Measurements from ENCODE around the gene FOXRED2.
"Not testable (repeated sequence)": the region's sequence is repeated elsewhere in the genome, so short reads cannot be mapped to it uniquely, and the experiment has no call there.

FOXRED2 gene

GRCh38 chr22:36532466-36532865 is 25.6 kb upstream of the FOXRED2 start:
- Histone ChIP-seq H3K27me3 (ENCODE audit: insufficient read depth, insufficient read length) (no peaks in the 10 kb centered on the region), H3K36me3 (ENCODE audit: insufficient read depth, insufficient read length, low read length) (peaks cover 4% of the 10 kb centered on the region), H3K4me1 (ENCODE audit: insufficient read depth, insufficient read length) (peaks cover 5% of the 10 kb centered on the region), H3K4me3 (ENCODE audit: insufficient read length, low read depth) (no peak overlapping the region), H3K9me3 (ENCODE audit: insufficient read depth, low read length) (peaks cover 6% of the 10 kb centered on the region; the same call in 1 of the 2 replicates), H3K9ac (ENCODE audit: insufficient read length, low read depth) (no peak overlapping the region)
- TF ChIP-seq ZNF274 (IDR thresholded peaks at IDR 0.05; ENCODE audit: low read depth, low read length) (no peak), SUZ12 (IDR thresholded peaks at IDR 0.05; ENCODE audit: extremely low read depth, insufficient read depth, insufficient read length) (no peak), YY1 (IDR thresholded peaks at IDR 0.05; ENCODE audit: insufficient read depth, insufficient read length) (no peak)
- no peak for DNase-seq (ENCODE audit: low read depth, low spot score)

- TF ChIP-seq SUZ12 (IDR thresholded peaks at IDR 0.05; ENCODE audit: extremely low read depth, insufficient read depth, insufficient read length): no peak
- peak; percentile 16 for TF ChIP-seq YY1 (IDR thresholded peaks at IDR 0.05; ENCODE audit: insufficient read depth, insufficient read length)
- H3K4me1 ChIP-seq (ENCODE audit: insufficient read depth, insufficient read length): no peaks in the 10 kb centered on the region
Observed at GRCh38 chr22:36528795-36529751, 22.2 kb upstream of the FOXRED2 start, which contains the start of gene EIF3D. EIF3D (minus strand) TSS chr22:36529166; CDS start chr22:36526121, 3,045 bp downstream.

GRCh38 chr22:36528341-36528740 is 21.5 kb upstream of the FOXRED2 start:
- Histone ChIP-seq H3K36me3 (ENCODE audit: insufficient read depth, insufficient read length, low read length) (peaks cover 45% of the 10 kb centered on the region), H3K4me3 (ENCODE audit: insufficient read length, low read depth) (peak overlapping the region; percentile 90), H3K9me3 (ENCODE audit: insufficient read depth, low read length) (no peaks in the 10 kb centered on the region), H3K4me1 (ENCODE audit: insufficient read depth, insufficient read length) (no peaks in the 10 kb centered on the region), H3K27me3 (ENCODE audit: insufficient read depth, insufficient read length) (no peaks in the 10 kb centered on the region), H3K9ac (ENCODE audit: insufficient read length, low read depth) (peak overlapping the region; percentile 88)
- TF ChIP-seq SUZ12 (IDR thresholded peaks at IDR 0.05; ENCODE audit: extremely low read depth, insufficient read depth, insufficient read length) (no peak), YY1 (IDR thresholded peaks at IDR 0.05; ENCODE audit: insufficient read depth, insufficient read length) (no peak), ZNF274 (IDR thresholded peaks at IDR 0.05; ENCODE audit: low read depth, low read length) (no peak)
- no peak for DNase-seq (ENCODE audit: low read depth, low spot score)

More at GRCh38 chr22:36528795-36529751, 22.2 kb upstream of the FOXRED2 start, which contains the start of gene EIF3D:
- Histone ChIP-seq H3K36me3 (ENCODE audit: insufficient read depth, insufficient read length, low read length) (peaks cover 37% of the 10 kb centered on the region), H3K4me3 (ENCODE audit: insufficient read length, low read depth) (peak within 1 kb of the TSS; percentile 90), H3K9ac (ENCODE audit: insufficient read length, low read depth) (peak within 1 kb of the TSS; percentile 88), H3K9me3 (ENCODE audit: insufficient read depth, low read length) (no peaks in the 10 kb centered on the region), H3K27me3 (ENCODE audit: insufficient read depth, insufficient read length) (no peaks in the 10 kb centered on the region)
- peak; percentile 96 for DNase-seq (ENCODE audit: low read depth, low spot score)

GRCh38 chr22:36522662-36523061 is 15.8 kb upstream of the FOXRED2 start:
- Histone ChIP-seq H3K4me1 (ENCODE audit: insufficient read depth, insufficient read length) (no peaks in the 10 kb centered on the region), H3K36me3 (ENCODE audit: insufficient read depth, insufficient read length, low read length) (peaks cover 89% of the 10 kb centered on the region), H3K4me3 (ENCODE audit: insufficient read length, low read depth) (no peak overlapping the region), H3K9ac (ENCODE audit: insufficient read length, low read depth) (no peak overlapping the region), H3K27me3 (ENCODE audit: insufficient read depth, insufficient read length) (no peaks in the 10 kb centered on the region), H3K9me3 (ENCODE audit: insufficient read depth, low read length) (no peaks in the 10 kb centered on the region)
- no peak for DNase-seq (ENCODE audit: low read depth, low spot score)
- TF ChIP-seq ZNF274 (IDR thresholded peaks at IDR 0.05; ENCODE audit: low read depth, low read length): no peak
- TF ChIP-seq SUZ12 (IDR thresholded peaks at IDR 0.05; ENCODE audit: extremely low read depth, insufficient read depth, insufficient read length): no peak
- TF ChIP-seq YY1 (IDR thresholded peaks at IDR 0.05; ENCODE audit: insufficient read depth, insufficient read length): no peak

- no peak overlapping the region for H3K4me3 ChIP-seq (ENCODE audit: insufficient read length, low read depth)
- TF ChIP-seq SUZ12 (IDR thresholded peaks at IDR 0.05; ENCODE audit: extremely low read depth, insufficient read depth, insufficient read length): no peak
- no peak for TF ChIP-seq YY1 (IDR thresholded peaks at IDR 0.05; ENCODE audit: insufficient read depth, insufficient read length)
- TF ChIP-seq ZNF274 (IDR thresholded peaks at IDR 0.05; ENCODE audit: low read depth, low read length): no peak
- H3K27me3 ChIP-seq (ENCODE audit: insufficient read depth, insufficient read length): no peaks in the 10 kb centered on the region
- H3K36me3 ChIP-seq (ENCODE audit: insufficient read depth, insufficient read length, low read length): peaks cover 90% of the 10 kb centered on the region
- H3K4me1 ChIP-seq (ENCODE audit: insufficient read depth, insufficient read length): no peaks in the 10 kb centered on the region
- no peak for DNase-seq (ENCODE audit: low read depth, low spot score)
- H3K9ac ChIP-seq (ENCODE audit: insufficient read length, low read depth): no peak overlapping the region
- no peaks in the 10 kb centered on the region for H3K9me3 ChIP-seq (ENCODE audit: insufficient read depth, low read length)
Observed at GRCh38 chr22:36520423-36520822, 13.6 kb upstream of the FOXRED2 start.

GRCh38 chr22:36519906-36520305 is 13.1 kb upstream of the FOXRED2 start:
- not testable (repeated sequence) for H3K9me3 ChIP-seq (ENCODE audit: insufficient read depth, low read length); DNase-seq (ENCODE audit: low read depth, low spot score); H3K4me1 ChIP-seq (ENCODE audit: insufficient read depth, insufficient read length); H3K4me3 ChIP-seq (ENCODE audit: insufficient read length, low read depth); H3K27me3 ChIP-seq (ENCODE audit: insufficient read depth, insufficient read length); H3K9ac ChIP-seq (ENCODE audit: insufficient read length, low read depth)
- peaks cover 88% of the 10 kb centered on the region for H3K36me3 ChIP-seq (ENCODE audit: insufficient read depth, insufficient read length, low read length)

- Histone ChIP-seq H3K9me3 (ENCODE audit: insufficient read depth, low read length) (no peaks in the 10 kb centered on the region), H3K36me3 (ENCODE audit: insufficient read depth, insufficient read length, low read length) (peaks cover 93% of the 10 kb centered on the region), H3K4me3 (ENCODE audit: insufficient read length, low read depth) (no peak overlapping the region), H3K27me3 (ENCODE audit: insufficient read depth, insufficient read length) (no peaks in the 10 kb centered on the region), H3K9ac (ENCODE audit: insufficient read length, low read depth) (no peak overlapping the region), H3K4me1 (ENCODE audit: insufficient read depth, insufficient read length) (no peaks in the 10 kb centered on the region)
- no peak for TF ChIP-seq YY1 (IDR thresholded peaks at IDR 0.05; ENCODE audit: insufficient read depth, insufficient read length)
- no peak for TF ChIP-seq SUZ12 (IDR thresholded peaks at IDR 0.05; ENCODE audit: extremely low read depth, insufficient read depth, insufficient read length)
- no peak for TF ChIP-seq ZNF274 (IDR thresholded peaks at IDR 0.05; ENCODE audit: low read depth, low read length)
- no peak for DNase-seq (ENCODE audit: low read depth, low spot score)
Observed at GRCh38 chr22:36514766-36515165, 7.9 kb upstream of the FOXRED2 start.

All from NT2/D1 (cell line).